RPMI8226 (cell line): ENCODE data around the gene RPL27A.

Experiments used
- DNase-seq: peaks from one replicate; pipeline ENCODE4 v3.0.0-alpha.2; 2015

The RPL27A gene

GRCh38 chr11:8676458-8676857, 6.1 kb upstream of the RPL27A start:
- DNase-seq, result no peak

- DNase-seq, result no peak
Observed at GRCh38 chr11:8679006-8679405, 3.6 kb upstream of the RPL27A start.

DNA sequence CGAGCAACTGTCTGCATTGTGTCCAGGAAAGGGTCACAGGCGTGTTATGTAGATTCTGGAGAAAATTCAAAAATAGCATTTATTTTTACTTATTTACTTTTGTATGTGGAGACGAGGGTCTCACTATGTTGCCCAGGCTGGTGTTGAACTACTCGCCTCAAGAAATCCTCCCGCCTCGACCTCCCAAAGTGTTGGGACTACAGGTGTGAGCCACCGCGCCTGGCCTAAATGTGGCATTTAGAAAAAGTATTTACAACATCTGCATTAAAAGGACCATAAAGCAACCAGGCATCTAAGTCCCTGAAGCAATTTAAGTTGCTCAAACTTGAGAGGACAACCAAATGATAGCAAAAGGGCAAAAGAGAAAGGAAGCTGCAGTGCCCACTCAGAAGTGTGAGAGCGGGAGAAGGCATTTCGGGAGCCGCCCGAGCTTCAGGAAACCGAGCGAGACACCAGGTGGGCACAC, 722 bp upstream of the RPL27A start:
- DNase-seq, result no peak

- DNase-seq, result no peak
Observed at GRCh38 chr11:8683115-8683807, 669 bp downstream of the RPL27A start.

DNA sequence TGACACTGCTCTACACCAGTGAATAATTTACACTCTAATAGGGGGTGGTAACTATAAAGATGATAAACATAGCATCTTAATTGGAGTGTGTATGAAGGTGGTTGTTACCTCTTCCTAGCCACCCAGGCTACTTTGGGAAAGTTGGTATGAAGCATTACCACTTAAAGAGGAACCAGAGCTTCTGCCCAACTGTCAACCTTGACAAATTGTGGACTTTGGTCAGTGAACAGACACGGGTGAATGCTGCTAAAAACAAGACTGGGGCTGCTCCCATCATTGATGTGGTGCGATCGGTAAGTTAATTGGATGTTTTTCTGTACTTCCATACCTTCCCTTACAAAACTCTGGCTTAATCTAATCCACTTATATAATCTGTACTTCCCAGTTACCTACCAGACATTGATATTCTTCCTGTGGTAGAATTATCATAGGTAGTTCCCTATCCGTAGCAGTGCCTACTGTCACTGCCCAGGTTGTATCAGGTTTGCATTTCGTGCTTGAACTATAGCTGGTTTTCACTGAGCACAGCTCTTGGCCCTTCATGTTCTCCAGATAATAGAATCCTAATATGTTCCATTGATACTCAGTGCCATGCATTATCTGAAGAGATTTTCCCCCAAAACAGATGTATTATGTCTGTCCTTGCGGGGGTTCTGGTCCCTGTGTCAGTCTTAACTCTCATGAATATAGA, 2.2 kb downstream of the RPL27A start:
- DNase-seq, result no peak

- DNase-seq, result no peak
Observed at GRCh38 chr11:8685306-8685705, 2.7 kb downstream of the RPL27A start.

DNA sequence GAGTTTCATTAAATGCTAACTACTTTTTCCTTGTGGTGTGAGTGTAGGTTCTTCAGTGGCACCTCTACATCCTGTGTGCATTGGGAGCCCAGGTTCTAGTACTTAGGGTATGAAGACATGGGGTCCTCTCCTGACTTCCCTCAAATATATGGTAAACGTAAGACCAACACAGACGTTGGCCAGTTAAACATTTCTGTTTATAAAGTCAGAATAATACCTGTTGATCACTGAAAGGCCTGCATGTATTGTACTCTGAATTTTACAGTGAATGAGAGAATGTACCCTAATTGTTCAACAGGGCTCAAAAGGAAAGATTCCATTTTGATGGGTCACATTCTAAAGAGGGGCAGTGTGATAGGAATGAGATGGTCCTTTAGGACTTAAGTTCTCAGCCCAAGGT, 3.2 kb downstream of the RPL27A start:
- DNase-seq, result no peak

DNA sequence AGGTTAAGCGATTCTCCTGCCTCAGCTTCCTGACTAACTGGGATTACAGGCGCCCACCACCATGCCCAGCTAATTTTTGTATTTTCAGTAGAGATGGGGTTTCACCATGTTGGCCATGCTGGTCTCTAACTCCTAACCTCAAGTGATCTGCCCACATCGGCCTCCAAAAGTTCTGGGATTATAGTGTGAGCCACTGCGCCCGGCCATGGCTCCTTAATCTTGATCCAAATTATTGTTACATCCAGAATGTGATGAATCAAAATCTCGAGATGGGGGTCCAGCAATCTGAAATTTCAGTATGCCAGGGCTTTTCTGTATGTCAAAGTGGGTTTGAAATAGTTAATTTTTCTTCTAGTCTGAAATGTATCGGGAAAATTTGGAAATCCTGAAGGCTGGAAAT, 3.7 kb downstream of the RPL27A start:
- DNase-seq, result no peak

DNA sequence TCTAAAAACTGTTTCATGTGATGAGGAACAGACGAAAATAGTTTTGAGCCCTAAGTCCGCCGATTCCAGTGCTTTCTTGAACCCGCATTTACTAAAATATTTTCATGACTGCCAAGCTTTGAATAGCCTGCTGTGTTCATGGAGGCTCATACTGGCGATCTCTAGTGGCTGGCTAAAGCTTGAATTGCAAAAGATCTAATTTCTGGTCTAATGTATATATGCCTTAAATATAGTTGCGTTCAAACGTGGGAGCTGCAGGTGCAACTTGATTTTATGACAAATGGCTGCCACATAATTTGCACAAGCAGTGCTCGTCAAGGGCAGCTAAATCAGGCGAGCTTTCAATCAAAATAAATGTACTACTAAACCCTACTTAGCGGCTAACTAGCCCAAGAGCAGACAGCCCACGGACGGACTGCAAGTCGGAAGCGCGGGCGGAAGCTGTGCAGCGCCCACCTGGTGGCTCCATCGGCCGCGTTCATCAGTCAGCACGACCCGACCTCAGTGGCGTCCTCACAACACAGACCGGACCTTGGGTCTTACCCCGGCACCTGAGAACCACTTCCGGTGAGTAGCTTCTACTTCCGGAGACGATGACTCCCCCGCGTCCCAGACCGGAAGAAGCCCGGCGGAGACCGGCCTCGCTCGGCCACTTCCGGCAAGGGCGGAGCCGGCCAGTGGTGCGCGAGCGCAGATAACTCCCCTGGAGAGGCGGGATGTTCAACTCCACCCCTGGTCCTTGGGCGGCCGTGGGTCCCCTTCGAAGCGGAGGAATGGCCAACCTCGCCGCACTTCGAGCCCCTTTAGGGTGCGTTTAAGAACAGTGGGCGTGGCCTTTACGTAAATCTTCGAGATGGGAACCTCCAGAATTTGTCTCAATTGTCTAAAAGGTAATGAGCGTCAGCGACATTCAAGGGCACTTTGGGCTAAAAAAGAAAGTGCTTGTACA, 6.1 kb downstream of the RPL27A start:
- peak; percentile 95 for DNase-seq

- no peak for DNase-seq
Observed at GRCh38 chr11:8689726-8690255, 7.2 kb downstream of the RPL27A start.

DNA sequence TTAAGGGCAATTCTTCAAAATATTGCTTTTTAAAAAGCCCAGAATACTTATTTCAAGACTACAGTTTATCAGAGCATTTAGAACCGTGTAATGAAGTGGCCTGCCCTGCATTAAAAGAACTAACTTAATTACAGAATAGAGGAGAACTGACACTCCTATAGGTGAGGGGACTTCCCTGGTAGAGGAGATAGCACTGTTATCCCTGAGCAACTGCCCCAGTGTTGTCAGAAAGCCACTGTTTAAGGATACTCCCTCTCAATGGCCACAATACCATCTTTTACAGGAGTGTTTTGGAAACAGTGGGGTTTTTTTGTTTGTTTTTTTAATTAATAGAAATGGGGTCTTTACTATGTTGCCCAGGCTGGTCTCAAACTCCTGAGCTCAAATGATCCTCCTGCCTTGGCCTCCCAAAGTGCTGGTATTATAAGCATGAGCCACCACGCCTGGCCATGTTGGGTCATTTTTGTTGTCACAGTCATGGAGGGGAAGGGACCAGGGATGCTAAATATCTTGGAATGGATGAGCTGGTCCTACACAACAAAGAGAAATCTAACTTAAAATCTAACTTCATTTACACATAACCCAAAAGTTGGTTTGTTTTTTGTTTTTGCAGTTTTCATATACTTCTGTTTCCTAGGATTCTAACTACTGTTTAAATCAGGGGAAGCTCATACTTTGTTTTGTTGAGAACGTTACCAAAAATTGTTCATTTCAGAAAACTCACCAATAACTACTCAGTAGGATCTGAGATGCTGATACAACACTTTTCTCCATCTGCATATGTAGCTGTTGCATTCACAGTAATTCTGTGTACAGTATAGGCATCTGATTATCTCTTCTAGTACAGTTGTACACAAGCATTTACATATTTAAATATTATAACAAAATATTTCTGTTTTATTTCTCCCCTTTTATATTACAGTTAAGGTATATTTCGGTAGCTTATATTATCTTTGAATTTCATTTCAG, 8.1 kb downstream of the RPL27A start:
- no peak for DNase-seq

GRCh38 chr11:8691601-8692000, 9.0 kb downstream of the RPL27A start:
- no peak for DNase-seq

- no peak for DNase-seq
Observed at GRCh38 chr11:8692417-8692816, 9.8 kb downstream of the RPL27A start.

DNA sequence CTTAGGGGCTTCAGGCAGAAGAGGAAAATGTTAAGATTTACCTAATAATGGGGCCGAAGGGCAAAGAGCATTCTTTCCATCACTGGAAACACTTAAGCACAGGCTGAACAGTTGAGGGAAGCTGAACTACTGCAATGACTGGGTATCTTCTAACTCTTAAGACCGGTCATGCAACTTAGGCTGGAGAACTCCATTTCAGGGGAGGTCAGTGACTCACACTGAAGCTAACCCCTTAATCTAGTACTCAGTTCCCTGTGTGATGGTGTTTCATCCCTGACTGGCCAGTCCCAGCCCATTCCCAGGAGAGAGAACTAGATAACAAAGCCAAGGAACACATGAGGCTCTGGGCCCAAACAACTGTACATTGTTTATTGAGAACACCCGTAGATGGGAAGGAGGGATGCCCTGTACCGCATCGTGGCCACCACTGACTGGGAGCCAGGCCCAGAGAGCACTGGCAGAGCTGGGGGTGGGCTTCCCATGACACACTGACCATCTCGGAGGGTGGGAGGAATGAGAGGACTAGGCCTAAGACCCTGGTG, 10.5 kb downstream of the RPL27A start:
- no peak for DNase-seq

DNA sequence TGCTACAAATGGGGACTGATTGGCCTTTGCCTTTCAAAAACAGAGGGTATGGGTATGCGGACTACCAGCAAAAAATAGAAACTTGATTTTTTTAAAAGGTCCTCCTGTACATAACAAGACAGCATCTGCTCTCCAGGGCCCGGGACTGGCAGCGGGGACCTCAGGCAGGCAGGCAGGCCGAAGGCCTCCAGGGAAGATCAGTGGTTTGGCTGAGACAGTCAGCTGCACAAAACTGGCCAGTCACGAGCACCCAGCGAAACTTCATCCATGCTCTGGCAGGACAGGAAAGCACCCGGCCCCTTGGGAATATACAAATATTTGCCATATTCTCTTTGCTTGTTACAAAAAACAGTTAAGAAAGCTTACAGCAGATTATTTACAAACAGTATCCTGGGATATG, 11.0 kb downstream of the RPL27A start:
- DNase-seq, result no peak

DNA sequence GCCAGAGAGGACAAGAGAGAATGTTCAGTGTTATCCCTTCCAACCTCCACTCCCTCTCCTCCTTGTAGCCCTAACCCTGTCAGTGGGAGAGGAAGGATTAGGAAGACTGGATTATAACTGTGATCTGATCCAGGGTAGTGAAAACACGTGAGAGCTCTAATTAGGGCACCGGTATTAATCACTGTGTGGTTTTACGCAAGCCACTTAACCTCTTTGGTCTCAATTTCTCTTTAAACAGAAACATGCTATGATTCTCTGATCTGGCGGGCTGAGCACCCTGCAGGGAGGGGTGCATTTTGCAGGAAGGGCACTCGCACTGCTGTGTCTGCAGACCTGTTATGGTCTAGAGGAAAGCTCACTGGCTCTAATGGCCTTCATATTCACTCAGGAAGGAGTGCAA, 11.5 kb downstream of the RPL27A start:
- no peak for DNase-seq

DNA sequence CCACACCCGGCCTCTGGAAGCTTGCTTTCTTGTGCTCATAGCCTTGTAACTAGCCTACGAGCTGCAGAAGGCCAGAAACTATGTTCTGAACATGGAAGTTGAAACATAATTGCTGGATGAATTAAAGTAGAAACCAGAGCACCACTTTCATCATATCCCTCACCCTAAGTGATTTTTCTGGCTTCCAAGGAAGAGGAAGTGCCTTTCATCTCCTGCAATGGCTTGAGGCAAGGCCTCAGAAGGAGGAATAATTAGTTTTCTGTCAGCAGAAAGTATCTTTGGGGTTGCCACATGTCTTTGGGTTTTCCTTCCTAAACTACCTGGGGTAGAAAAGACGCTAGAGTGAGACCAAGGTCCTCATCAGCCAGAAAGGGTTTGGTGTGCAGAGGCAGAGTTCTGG, 14.5 kb downstream of the RPL27A start:
- no peak for DNase-seq

DNA sequence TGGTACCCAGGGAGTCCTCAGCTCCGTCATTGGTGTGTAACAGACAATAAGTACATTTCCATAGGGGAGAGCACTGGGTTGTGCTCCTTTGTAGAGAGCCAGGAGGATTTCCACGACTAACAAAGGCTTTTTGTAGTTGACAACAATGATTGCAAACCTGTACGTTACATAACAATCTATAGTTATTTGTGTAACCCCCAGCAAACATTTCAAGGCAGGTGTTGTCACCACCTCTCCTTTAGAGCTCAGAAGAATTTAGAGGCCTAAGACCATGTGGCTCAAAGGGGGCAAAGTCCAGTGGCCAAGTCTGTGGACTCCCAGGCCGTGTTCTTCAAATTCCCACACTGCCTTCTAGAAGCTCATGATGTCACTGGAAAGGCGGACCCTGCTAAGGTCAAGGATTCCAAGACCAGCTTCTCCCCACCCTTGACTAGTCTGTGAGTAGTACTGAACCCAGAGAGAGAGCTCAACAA, 15.8 kb downstream of the RPL27A start:
- no peak for DNase-seq

- DNase-seq, result no peak
Observed at GRCh38 chr11:8698917-8699441, 16.4 kb downstream of the RPL27A start.

- DNase-seq, result no peak
Observed at GRCh38 chr11:8699903-8700302, 17.3 kb downstream of the RPL27A start.

GRCh38 chr11:8701891-8702597, 19.5 kb downstream of the RPL27A start:
- DNase-seq, result no peak
